CMK (cell line): ENCODE results near the gene TICAM1.
A peak's percentile ranks its signal among the peaks of the same experiment; 100 is the strongest.
"Not testable (repeated sequence)": the region's sequence is repeated elsewhere in the genome, so short reads cannot be mapped to it uniquely, and the experiment has no call there.

Source experiments
- DNase-seq: peaks from one replicate; pipeline ENCODE4 v3.0.0-alpha.2; 2010; ENCODE audit warnings: low read depth

The TICAM1 gene

DNA sequence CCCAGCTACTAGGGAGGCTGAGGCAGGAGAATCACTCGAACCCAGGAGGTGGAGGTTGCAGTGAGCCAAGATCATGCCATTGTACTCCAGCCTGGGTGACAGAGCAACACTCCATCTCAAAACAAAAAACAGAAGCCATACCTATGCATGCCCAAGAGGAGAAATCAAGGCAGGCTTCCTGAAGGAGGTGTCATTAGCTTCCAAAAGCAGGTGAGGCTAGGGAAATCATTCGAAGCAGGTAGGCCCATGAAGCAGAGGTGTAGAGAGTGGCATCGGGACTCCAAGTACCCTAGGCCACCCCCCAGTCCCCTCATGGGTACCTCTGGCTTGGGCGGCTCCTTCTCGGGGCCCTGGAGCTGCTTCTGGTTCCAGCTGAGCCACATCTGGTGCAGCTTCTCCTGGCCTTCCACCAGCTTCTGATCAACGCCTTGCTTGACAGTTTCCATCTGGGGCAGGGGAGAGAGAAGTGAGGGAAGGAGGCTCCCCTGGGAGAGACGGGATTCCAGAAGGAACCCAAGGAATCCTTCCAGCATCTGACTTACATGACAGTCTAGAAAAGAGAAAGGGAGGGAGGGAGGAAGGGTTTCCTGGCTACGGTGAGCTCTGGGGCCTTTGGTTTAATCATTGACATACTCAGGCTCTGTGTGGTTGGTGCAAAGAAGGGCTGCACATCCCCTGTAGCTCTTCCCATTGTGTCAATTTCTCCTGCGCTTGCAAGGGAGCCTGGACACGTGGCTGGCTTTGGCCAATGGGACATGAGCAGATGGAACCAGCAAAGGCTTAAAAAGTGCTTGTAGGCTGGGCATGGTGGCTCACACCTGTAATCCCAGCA, 13.1 kb upstream of the TICAM1 start:
- DNase-seq, result no peak

DNA sequence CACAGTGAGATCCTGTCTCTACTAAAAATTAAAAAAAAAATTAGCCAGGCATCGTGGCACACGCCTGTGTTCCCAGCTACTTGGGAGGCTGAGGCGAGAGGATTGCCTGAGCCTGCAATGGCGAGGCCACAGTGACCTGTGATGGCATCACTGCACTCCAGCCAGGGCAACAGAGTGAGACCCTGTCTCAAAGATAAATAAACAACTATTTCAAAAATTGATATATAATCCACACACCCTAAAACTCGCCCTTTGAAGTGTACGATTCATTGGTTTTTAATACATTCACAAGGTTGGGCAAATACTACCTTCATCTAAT, 12.1 kb upstream of the TICAM1 start:
- DNase-seq, result no peak

DNA sequence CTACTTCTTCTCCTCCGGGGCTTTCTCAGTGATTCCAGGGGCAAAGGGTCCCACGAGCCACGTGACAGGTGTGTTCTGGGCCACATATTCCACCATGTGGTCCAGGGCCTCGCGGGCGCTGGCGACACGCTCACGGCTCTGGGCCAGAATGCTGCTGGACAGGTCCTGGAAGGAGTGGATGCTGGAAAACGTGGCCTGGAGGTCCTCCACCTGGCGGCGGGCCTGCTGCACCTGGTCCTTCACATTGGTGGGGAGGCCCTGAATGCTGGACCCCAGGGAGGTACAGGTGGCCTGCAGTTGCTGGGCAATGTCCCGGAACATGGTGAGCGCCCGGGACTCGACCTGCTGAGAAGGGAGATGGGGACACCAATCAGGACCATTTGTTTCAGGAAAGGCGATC, 7.7 kb upstream of the TICAM1 start:
- DNase-seq, result no peak

DNA sequence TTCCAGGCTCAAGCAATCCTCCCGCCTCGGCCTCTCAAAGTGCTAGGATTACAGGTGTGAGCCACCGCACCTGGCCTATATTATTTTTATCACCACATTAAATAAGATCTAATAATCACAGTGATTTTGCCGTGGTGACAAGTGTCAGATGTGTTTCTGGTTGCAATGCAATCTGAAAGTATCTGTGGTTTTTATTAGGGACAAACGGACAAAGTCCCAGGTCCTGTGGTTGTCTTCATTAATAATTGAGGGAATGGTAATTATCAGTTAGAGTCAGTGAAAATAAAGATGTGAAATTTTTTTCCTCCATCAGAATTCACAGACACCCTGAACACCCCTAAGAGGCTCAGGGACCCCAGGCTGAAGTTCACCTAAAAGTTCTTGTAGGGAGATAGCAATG, 1.3 kb upstream of the TICAM1 start:
- no peak for DNase-seq

DNA sequence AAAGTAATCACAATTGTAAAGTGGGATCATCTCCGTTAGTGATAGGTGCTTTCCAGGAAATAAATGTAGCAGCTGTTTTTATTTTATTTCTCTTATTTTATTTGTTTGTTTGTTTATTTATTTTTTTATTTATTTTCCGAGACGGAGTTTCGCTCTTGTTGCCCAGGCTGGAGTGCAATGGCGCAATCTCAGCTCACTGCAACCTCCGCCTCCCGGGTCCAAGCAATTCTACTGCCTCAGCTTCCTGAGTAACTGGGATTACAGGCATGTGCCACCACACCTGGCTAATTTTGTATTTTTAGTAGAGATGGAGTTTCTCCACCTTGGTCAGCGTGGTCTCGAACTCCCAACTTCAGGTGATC, 448 bp upstream of the TICAM1 start:
- DNase-seq, result not testable (repeated sequence)

DNA sequence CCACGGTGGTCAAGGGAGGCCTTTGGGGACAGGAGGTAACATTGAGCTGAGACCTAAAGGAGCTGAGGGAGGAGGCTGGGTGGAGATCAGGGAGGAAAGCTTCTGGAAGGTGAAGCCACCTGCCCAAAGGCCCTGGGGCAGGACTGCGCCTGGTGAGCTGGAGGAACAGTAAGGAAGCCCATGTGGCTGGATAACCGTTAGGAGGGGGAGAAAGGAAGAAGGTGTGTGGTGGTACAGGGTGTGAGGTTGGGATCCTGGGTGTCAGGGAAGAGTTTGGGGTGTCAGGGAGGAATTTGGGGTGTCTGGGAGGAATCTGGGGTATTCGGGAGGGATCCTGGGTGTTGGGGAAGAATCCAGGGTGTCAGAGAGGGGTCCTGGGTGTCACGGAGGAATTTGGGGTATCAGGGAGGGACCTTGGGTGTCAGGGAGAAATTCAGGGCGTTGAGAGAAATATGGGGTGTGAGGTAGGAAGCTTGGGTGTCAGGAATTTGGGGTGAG, 695 bp downstream of the TICAM1 start:
- DNase-seq, result no peak

DNA sequence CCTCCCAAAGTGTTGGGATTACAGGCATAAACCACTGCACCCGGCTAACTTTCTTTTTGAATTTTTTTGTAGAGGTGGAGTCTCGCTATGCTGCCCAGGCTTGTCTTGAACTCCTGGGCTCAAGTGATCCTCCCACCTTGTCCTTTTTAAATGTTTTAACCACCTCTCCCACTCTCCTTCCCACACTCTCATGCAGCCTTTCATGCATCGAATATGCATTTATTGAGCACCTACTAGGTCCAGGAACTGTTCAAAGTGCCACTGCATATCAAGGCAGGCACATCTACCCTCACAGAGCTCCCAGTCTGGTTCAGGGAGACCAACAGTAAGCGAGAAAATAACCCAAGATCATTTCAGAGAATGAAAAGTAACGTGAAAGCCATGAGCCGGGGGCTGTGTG, 1.2 kb downstream of the TICAM1 start:
- DNase-seq, result no peak

DNA sequence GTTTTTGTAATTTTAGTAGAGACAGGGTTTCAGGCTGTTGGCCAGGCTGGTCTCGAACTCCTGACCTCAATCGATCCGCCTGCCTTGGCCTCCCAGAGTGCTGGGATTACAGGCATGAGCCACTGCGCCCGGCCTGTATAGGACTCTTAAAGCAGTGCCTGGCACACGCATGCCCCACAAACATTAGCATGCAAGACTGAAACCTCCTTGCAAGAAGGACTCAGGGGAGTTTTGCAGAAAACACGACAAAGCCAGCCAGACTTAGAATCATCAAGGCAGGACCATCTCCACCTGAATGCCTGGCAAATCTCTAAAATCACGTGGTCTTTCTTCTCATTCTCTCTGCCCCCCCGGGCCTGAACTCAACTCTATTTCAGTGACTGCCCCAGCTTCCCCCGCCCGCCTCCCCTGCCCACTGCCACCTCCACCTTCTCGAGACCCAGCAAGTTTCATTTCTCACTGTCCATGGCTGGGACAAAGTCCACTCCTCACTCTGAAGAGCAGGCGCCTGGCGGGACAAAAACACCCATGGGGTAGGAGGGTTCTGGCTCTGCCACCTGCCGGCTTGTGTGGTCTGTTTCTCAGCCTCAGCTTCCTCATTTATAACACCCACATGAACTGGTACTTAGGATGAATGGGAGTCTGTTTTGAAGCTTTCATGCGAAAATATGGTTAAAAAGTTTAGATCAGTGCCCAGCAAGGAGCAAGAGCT, 2.4 kb downstream of the TICAM1 start:
- no peak for DNase-seq

DNA sequence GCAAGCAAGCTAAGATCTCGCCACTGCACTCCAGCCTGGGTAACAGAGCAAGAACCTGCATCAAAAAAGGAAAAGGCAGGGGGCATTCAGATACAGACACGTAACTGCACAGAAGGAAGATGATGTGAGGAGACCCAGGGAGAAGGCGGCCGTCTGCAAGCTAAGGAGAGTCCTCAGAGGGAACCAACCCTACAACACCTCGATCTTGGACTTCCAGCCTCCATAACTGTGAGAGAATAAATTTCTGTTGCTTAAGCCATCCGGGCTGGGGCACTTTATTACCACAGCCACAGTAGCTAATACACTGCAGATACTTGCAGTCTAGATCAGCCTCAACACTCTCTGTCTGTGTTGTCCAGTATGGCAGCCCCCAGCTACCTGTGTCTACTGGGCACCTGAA, 7.9 kb downstream of the TICAM1 start:
- DNase-seq, result no peak

DNA sequence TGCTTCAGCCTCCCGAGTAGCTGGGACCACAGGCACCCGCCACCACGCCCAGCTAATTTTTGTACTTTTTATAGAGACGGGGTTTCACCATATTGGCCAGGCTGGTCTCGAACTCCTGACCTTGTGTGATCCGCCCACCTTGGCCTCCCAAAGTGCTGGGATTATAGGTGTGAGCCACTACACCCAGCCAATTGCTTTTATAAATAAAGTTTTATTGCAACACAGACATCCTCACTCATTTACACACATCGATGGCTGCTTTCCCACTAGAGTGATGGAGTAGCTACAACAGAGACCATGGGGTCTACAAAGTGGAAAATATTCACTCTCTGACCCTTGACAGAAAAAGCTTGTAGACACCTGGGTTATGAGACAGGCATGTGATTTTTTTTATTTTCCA, 9.2 kb downstream of the TICAM1 start:
- DNase-seq, result not testable (repeated sequence)

DNA sequence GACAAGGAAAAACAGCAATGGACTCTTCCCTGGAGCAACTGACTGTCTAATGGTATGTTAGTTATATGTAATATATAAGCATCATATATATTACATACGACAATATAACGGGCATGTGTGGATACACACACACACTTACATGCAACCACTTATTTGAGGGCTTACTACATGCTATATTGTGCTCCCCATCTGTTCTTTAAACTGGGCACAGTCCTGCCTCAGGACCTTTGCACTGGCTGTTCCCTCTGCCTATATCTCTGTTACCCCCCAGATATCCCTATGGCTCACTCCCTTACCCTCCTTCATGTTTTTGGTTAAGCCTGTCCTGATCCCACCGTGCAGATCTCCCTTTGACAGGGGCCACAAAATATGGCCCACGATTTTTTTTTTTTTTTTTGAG, 10.2 kb downstream of the TICAM1 start:
- DNase-seq, result no peak

DNA sequence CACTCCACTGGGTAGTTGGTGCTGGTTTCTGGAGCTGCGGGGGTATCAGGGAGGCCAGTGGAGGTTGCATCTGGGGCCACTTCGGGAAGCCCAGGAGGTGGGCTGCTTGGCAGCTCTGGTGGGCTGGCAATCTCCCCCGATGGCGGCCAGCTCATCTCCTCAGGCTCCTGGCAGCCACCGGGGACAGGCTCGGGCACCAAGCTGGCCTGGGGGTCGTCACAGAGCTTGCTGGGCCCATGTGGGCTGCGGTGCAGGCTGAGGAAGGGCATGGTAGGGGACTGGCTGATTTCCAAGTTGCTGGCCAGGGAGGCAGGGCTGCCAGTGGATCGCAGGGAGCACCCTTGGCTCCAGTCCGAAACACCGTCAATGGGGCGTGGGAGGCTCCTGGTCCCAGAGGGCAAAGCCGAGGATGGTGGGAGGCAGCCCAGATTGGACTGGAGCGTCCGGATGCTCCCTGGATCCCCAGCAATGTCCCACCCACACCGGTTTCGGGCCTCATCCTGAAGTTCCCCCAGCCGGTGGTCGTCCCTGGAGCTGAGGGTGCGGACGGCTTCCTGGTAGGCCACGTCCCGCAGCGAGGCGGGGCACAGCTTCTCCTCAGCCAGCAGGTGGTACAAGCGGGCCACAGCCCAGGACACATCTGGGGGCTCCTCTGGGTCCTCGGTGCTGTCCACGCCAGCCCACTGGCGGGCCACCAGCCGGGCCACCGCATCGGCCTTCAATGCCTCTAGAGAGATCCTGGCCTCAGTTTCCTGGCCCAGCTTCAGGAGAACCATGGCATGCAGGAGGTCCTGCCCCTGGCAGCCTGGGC, 13.8 kb downstream of the TICAM1 start:
- DNase-seq, result no peak

DNA sequence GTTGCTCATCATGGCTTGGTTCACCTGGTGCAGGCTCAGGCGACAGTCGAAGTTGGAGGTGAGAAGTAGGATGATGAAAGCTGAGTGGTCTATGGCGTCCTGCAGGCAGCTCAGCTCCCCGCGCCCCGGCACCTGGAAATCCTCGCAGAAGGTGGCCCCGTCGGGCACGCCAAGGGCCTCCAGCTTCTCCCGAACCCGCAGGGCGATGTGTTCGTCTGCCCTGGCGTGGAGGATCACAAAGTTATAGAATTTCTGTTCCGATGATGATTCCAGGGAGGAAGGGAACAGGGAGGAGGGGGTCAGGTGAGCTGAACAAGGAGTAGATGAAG, 14.6 kb downstream of the TICAM1 start:
- DNase-seq, result no peak

DNA sequence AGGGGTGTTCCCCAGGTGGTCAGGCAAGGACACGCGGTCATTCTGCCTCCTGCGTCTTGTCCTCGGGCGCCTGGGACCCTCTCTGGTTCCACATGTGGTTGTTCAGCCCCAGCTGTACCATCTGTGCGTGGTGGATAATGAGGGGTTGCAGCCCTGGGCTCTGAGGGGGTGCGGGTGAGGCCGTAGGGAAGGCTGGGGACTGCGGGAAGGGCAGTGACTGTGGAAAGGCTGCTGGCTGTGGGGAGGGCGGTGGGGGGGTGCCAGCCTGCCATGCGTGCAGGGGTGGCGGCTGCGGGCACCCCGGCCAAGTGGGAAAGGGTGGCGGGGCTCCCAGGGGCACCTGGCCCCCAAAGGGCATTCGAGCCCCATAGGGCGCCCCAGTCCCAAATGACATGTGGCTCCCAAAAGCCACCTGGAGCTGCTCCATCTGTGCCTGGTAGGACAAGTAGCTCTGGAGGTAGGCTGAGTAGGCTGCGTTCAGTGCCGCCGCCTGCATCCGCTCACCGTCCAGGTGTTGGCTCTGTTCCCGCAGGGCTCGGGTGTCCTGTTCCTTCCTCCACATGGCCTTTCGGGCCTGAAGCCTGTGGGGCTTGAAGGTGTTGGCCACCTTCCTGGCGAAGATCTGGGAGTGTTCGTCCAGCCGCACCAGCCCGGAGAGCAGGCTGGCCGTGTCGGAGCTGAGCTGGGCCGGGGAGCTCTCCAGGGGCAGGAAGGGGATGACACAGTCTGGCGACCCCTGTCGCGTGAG, 15.1 kb downstream of the TICAM1 start:
- no peak for DNase-seq

DNA sequence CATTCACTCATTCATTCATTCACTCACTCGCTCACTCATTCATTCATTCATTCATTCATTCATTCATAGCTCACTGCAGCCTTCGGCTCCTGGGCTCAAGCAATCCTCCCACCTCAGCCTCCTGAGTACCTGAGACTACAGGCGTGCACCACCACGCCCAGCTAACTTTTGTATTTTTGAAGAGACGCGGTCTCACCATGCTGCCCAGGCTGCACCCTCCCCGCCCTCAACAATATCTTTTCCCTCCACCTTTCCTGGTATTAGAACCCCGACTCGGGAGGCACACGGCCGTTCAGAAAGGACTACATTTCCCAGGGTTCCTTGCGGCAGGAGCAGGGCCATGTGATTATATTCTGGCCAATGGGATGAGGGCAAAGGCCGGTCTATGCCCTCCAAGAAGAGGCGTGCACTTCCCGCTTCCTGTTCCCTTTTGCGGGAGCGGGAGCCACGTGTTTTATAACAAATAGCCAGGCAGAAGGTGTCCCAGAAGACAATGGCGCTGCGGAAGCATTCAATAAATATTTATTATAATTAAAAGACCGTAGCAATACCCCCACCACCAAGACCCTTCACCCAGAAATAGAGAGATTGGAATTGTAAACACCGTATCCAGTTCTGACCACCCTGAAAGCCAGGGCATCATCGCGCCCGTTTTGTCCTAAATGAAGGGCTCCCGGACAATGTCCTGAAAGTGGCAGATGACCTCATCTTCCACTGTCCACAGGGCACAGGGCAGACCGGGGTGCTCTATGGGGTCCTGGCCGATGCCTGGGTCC, 15.9 kb downstream of the TICAM1 start:
- peak; percentile 86 for DNase-seq

DNA sequence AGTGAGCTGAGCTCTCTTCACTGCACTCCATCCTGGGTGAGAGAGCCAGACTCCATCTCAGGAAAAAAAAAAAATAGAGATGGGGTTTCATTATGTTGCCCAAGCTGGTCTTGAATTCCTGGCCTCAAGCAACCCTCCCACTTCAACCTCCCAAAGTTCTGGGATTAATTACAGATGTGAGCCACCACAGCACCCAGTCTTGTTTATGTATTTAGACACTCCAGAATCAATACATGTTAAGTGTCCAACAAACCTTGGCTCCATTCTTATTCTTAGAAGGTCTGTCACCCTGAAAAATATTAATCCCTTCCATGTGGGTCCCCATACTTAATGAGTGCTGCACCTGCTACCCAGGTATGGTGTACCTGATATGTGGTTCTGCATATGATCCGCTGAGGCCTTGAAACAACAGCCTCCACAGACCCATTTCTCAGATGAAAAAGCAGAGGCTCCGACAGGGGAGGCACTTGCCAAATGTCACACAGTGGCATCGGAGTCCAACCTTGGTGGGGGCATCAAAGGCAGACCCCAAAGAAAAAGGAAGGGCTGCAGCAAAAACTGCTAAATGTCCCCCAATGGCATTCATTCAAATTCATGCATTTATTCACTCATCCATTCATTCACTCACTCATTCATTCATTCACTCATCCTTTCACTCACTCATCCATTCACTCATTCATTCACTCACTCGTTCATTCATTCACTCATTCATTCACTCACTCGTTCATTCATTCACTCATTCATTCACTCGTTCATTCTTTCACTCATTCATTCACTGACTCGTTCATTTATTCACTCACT, 16.7 kb downstream of the TICAM1 start:
- DNase-seq, result no peak

DNA sequence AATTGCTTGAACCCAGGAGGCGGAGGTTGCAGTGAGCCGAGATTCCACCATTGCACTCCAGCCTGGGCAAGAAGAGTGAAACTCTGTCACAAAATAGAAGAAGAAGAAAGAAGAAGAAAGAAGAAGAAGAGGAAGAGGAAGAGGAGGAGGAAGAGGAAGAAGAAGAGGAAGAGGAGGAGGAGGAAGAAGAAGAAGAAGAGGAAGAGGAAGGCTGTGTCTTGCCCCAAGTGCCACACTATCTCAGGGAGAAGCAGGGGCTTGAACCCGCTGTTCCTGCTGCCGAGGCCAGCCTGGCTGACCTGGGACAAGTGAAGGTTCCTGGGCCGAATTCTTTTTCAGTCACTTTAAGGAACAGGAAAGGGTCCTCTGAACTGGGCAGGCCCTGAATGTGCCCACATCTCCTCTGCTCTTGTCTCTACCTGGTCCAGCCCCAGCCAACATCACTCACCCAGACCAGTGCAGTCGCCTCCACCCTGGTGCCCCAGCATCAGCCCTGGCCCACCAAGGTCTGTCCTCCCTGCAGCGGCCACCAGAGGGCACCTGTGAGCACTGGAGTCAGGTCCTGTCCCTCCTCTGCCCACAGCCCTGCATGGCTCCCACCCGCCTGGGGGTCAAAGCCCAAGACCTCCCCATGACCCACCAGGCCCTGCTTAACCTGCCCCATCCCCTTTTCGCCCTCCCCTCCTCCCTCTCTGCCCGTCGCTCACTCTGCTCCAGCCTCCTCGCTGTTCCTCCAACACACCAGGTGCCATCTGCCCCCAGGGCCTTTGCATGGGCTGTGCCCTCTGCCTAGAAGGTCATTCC, 20.0 kb downstream of the TICAM1 start:
- DNase-seq, result no peak

DNA sequence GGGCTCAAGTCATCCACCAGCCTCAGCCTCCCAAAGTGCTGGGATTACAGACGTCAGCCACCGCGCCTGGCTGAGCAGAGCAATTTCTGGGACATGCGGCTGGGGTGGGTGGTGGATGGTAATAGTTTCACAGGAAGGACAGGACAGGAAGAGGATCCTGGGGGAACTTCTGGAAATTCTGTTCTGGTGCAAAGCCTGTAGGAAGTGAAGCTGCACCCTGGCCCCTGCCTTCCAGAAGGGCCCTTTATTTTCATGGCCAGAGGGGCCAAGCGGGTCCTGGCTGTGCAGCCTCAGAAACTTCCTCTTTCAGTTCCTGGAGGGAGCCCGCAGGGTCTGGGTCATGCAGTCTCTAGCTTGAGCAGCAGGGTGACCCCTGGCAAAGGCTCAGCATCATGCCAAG, 24.3 kb downstream of the TICAM1 start:
- no peak for DNase-seq

DNA sequence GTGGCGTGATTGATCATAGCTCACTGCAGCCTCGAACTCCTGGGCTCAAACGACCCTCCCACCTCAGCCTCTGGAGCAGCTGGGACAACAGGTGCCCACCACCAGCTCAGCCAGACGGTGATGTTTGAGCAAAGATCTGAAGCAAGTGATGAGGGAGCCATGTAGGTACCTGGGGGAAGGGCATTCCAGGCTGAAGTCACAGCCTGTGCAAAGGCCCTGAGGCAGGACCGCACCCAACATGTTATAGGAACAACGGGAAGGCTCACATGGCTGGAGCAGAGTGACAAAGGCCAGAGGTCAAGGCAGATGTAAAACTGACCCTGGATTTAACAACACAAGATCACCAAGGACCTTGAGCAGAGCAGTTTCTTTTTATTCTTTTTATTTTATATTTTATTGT, 25.1 kb downstream of the TICAM1 start:
- DNase-seq, result no peak

DNA sequence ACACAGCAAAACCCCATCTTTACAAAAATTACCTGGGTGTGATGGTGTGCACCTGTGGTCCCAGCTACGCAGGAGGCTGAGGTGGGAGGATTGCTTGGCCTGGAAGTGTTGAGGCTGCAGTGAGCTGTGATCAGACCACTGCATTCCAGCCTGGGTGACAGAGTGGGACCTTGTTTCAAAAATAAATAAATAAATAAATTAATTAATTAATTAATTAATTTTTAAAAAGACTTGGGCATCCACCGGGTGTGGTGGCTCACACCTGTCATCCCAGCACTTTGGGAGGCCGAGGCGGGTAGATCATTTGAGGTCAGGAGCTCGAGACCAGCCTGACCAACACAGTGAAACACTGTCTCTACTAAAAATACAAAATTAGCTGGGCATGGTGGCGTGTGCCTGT, 26.4 kb downstream of the TICAM1 start:
- not testable (repeated sequence) for DNase-seq
